Measurements from ENCODE around the gene AEBP1. TPM values are rescaled to one million over a fixed set of nuclear protein-coding genes. Genes with fewer than 3 reads are reported as not detected.
A peak's percentile ranks its signal among the peaks of the same experiment; 100 is the strongest.

The AEBP1 gene
- total and polyA plus RNA-seq, 2 donors (not counting 1 experiment from before 2014, with no cell fraction given), result 44.4 to 133 TPM

DNA sequence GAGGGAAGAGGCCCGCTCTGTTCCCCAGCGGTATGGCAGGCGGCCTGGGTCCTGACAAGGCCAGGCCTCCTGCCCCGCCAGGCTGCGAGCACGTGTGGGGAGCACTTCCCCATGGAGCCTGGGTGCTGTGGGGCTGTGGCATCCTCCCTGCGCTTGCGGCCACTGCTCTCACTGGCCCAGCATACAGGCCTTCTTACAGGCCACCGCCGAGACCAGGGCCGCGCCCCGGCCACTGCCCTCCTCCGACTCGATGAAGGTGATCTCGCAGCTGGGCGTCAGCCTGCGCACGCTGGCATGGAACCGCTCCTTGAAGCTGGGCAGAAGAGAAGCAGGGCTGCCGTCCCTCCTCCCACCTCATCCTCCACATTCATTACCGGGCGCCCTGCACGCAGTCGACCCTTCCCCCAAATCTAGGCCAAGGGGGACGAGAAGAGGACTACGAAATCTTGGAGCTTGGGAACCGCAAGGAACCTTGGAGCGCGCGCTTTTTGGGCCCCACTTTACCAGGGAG lies 40.9 kb downstream of the AEBP1 start:
- Histone ChIP-seq H3K36me3 (ENCODE audit: control insufficient read depth, insufficient read depth, low read length) (no peaks in the 10 kb centered on the region), H2AFZ (ENCODE audit: low read length) (no peak overlapping the region), H3K4me1 (ENCODE audit: control insufficient read depth, extremely low read depth, insufficient read depth, low read length) (no peaks in the 10 kb centered on the region), H3K9me3 (ENCODE audit: control insufficient read depth, insufficient read depth, low read depth, low read length) (no peaks in the 10 kb centered on the region), H3K79me2 (ENCODE audit: control insufficient read depth, insufficient read depth, low read length) (no peaks in the 10 kb centered on the region), H3K4me3 (replicated peaks in 1 of 4; ENCODE audit: control extremely low read depth in 1 of 4, insufficient read depth in 1 of 4, low read depth in 3 of 4, low read length in 4 of 4) (no peak overlapping the region), H4K20me1 (ENCODE audit: control insufficient read depth, extremely low read depth, insufficient read depth, low read length) (no peaks in the 10 kb centered on the region), H3K27me3 (ENCODE audit: control insufficient read depth, insufficient read depth, low read length) (peaks cover 20% of the 10 kb centered on the region), H3K27ac (ENCODE audit: insufficient read depth, low read length) (no peak overlapping the region), H3K4me2 (ENCODE audit: extremely low read depth, insufficient read depth, low read length) (peak overlapping the region; percentile 92), H3K9ac (ENCODE audit: insufficient read depth, low read length) (no peak overlapping the region)
- DNase-seq (ENCODE audit: low read depth in 2 of 2), result no peak
- TF ChIP-seq, protein P1, sequence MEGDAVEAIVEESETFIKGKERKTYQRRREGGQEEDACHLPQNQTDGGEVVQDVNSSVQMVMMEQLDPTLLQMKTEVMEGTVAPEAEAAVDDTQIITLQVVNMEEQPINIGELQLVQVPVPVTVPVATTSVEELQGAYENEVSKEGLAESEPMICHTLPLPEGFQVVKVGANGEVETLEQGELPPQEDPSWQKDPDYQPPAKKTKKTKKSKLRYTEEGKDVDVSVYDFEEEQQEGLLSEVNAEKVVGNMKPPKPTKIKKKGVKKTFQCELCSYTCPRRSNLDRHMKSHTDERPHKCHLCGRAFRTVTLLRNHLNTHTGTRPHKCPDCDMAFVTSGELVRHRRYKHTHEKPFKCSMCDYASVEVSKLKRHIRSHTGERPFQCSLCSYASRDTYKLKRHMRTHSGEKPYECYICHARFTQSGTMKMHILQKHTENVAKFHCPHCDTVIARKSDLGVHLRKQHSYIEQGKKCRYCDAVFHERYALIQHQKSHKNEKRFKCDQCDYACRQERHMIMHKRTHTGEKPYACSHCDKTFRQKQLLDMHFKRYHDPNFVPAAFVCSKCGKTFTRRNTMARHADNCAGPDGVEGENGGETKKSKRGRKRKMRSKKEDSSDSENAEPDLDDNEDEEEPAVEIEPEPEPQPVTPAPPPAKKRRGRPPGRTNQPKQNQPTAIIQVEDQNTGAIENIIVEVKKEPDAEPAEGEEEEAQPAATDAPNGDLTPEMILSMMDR (conservative IDR thresholded peaks at IDR 0.05 in 1 of 2, IDR thresholded peaks at IDR 0.05 in 1 of 2; ENCODE audit: low read depth in 1 of 2, low read length in 2 of 2), result no peak
- no peak for TF ChIP-seq EZH2 (IDR thresholded peaks at IDR 0.05; ENCODE audit: low read length, missing control alignments)

DNA sequence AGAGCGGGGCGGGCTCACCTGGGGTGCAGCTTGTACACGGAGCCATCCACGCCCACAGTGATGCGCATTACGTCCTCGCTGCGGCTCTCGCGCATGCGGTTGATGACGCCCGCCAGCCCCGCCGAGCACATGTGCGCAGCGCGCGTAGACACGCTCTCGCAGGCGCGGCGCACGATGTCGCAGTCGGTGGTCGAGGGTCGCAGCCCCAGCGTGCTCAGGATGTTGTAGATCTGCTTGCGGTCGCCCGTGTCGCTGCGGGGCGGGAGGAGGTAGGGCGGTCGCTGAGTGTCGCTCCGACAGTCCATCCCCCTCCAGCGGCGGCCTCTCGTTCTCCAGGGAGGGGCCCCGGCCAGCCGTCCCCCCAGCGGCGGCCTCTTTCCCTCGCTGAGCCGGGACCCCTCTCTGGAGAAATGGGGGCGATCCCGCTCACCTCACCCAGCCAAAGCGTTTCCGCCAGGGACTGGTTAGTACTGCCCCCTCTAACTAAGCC lies 41.4 kb downstream of the AEBP1 start:
- Histone ChIP-seq H2AFZ (ENCODE audit: low read length) (peak overlapping the region; percentile 57), H4K20me1 (ENCODE audit: control insufficient read depth, extremely low read depth, insufficient read depth, low read length) (no peaks in the 10 kb centered on the region), H3K4me3 (replicated peaks in 1 of 4; ENCODE audit: control extremely low read depth in 1 of 4, insufficient read depth in 1 of 4, low read depth in 3 of 4, low read length in 4 of 4) (peak overlapping the region; percentile 27 to 49 (median 42)), H3K27me3 (ENCODE audit: control insufficient read depth, insufficient read depth, low read length) (peaks cover 20% of the 10 kb centered on the region), H3K36me3 (ENCODE audit: control insufficient read depth, insufficient read depth, low read length) (no peaks in the 10 kb centered on the region), H3K9me3 (ENCODE audit: control insufficient read depth, insufficient read depth, low read depth, low read length) (no peaks in the 10 kb centered on the region), H3K9ac (ENCODE audit: insufficient read depth, low read length) (no peak overlapping the region), H3K4me2 (ENCODE audit: extremely low read depth, insufficient read depth, low read length) (peak overlapping the region; percentile 92), H3K79me2 (ENCODE audit: control insufficient read depth, insufficient read depth, low read length) (no peaks in the 10 kb centered on the region), H3K4me1 (ENCODE audit: control insufficient read depth, extremely low read depth, insufficient read depth, low read length) (no peaks in the 10 kb centered on the region), H3K27ac (ENCODE audit: insufficient read depth, low read length) (no peak overlapping the region)
- peak in 1 of 2 donors; percentile 38 for DNase-seq (ENCODE audit: low read depth in 2 of 2)
- TF ChIP-seq, protein P1 (conservative IDR thresholded peaks at IDR 0.05 in 1 of 2, IDR thresholded peaks at IDR 0.05 in 1 of 2; ENCODE audit: low read depth in 1 of 2, low read length in 2 of 2), result no peak
- TF ChIP-seq EZH2 (IDR thresholded peaks at IDR 0.05; ENCODE audit: low read length, missing control alignments), result peak; percentile 62

DNA sequence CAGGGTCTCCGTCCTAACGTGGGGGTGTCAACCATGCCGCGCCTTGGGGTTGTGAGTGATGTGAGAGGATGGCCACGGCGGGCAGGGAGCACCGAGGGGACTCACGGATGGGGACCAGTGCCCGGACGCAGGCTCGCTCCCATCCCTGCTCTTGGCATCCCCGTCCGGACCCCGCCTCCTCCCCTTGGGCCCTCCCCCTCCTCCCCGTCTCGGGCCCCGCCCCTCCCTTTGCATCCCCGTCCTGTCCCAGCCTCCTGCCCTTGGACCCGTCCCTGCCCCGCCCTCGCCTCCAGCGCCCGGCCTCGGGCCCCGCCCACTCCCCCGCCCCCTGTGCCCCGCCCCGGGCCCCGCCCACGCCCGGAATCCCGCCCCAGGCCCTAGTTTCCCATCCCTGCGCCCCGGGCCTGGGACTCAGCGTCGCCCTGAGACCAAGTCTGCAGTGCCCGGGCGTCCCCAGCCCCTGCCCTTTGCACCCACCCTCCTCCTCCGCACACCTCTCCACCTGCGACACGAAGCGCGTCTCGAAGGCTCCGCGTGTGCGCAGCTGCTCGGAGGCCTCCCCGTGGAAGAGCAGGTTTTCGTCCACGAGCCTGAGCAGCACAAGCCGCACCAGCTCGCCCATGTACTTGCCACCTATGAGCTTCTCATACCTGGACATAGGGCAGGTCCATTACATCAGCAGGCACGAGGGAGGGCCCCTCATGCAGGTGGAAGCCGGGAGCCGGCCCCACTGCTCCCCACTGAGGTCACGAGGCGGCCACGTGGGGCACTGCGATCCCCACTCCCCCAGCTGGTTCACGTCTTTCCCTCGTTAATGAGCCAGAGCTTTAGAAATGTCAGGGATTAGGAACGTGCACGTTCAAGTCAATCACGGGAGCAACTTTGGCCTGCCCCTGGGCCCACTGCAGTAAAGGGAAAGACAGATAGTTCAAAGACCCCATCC lies 42.1 kb downstream of the AEBP1 start:
- no peaks in the 10 kb centered on the region for H3K79me2 ChIP-seq (ENCODE audit: control insufficient read depth, insufficient read depth, low read length)
- H3K4me1 ChIP-seq (ENCODE audit: control insufficient read depth, extremely low read depth, insufficient read depth, low read length), result no peaks in the 10 kb centered on the region
- no peak overlapping the region for H3K9ac ChIP-seq (ENCODE audit: insufficient read depth, low read length)
- no peak overlapping the region for H3K27ac ChIP-seq (ENCODE audit: insufficient read depth, low read length)
- no peaks in the 10 kb centered on the region for H4K20me1 ChIP-seq (ENCODE audit: control insufficient read depth, extremely low read depth, insufficient read depth, low read length)
- peaks cover 20% of the 10 kb centered on the region for H3K27me3 ChIP-seq (ENCODE audit: control insufficient read depth, insufficient read depth, low read length)
- peak overlapping the region; percentile 27 to 49 (median 42) for H3K4me3 ChIP-seq (replicated peaks in 1 of 4; ENCODE audit: control extremely low read depth in 1 of 4, insufficient read depth in 1 of 4, low read depth in 3 of 4, low read length in 4 of 4)
- no peaks in the 10 kb centered on the region for H3K36me3 ChIP-seq (ENCODE audit: control insufficient read depth, insufficient read depth, low read length)
- H2AFZ ChIP-seq (ENCODE audit: low read length), result peak overlapping the region; percentile 57
- no peaks in the 10 kb centered on the region for H3K9me3 ChIP-seq (ENCODE audit: control insufficient read depth, insufficient read depth, low read depth, low read length)
- peak; percentile 41 to 45 for DNase-seq (ENCODE audit: low read depth in 2 of 2)
- H3K4me2 ChIP-seq (ENCODE audit: extremely low read depth, insufficient read depth, low read length), result peak overlapping the region; percentile 92
- TF ChIP-seq EZH2 (IDR thresholded peaks at IDR 0.05; ENCODE audit: low read length, missing control alignments), result peak; percentile 28
- TF ChIP-seq, protein P1 (conservative IDR thresholded peaks at IDR 0.05 in 1 of 2, IDR thresholded peaks at IDR 0.05 in 1 of 2; ENCODE audit: low read depth in 1 of 2, low read length in 2 of 2), result no peak

Measured in fibroblast of lung (primary cell).